ENCODE data around the gene ST8SIA5. TPM values are rescaled to one million over a fixed set of nuclear protein-coding genes. Genes with fewer than 3 reads are reported as not detected.

Gene ST8SIA5
- total and polyA plus RNA-seq, 2 of the 4 experiments (the other 2 are of a cell fraction): 0.03 TPM; not detected in 1

DNA sequence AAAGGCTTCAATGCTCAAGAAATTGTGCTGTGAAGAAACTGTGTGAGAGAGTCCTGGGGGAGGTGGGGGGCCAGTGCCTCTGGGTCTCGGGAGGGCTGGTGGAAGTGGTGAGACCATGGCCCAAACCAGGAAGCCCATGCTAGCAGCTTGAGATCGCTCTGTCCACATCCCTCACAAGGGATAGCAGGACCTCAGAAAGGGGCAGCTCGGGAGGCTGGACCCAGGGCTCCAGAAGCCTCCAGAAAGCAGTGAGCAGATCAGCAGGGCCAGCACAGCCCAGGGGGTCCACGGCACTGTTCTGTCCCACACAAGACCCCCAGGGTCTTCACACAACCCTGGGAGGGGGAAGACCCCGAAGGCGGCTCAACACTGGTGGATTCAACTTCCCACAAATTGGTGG, 24.1 kb downstream of the ST8SIA5 start:
- dilution Hi-C loops (cut with HindIII; ENCODE audit: low sequenced_read_pairs, unreplicated experiment): no loop called here
- CTCF ChIA-PET: no interaction called here

More for the DNA sequence above, 24.1 kb downstream of the ST8SIA5 start:
- Histone ChIP-seq H3K9me3 (ENCODE audit: control insufficient read depth, insufficient read depth, low read length) (peaks cover 14% of the 10 kb centered on the region), H4K5ac (ENCODE audit: low read depth, low read length) (no peak overlapping the region), H3K4ac (ENCODE audit: low read depth, low read length) (no peak overlapping the region), H3K4me2 (ENCODE audit: low read depth, low read length) (no peak overlapping the region), H3K27ac (ENCODE audit: insufficient read depth, low read length) (no peak overlapping the region), H3K4me1 (ENCODE audit: control insufficient read depth, insufficient read depth, low read length) (no peaks in the 10 kb centered on the region), H3K56ac (ENCODE audit: extremely low read depth, insufficient read depth, low read length) (no peak overlapping the region), H2AFZ (replicated peaks; ENCODE audit: low read length, poor library complexity) (no peak overlapping the region), H2BK120ac (ENCODE audit: low read depth, low read length) (no peak overlapping the region), H3K36me3 (ENCODE audit: control insufficient read depth, insufficient read depth, low read length) (no peaks in the 10 kb centered on the region), H4K20me1 (ENCODE audit: insufficient read depth, low read length) (no peaks in the 10 kb centered on the region), H3K79me1 (ENCODE audit: low read depth in 1 of 2, low read length in 2 of 2) (no peaks in the 10 kb centered on the region), H2AK5ac (ENCODE audit: low read depth, low read length) (no peak overlapping the region), H3K4me3 (ENCODE audit: insufficient read depth, low read depth, low read length) (no peak overlapping the region), H2BK5ac (ENCODE audit: low read depth, low read length, poor library complexity, severe bottlenecking) (no peak overlapping the region), H3K23ac (ENCODE audit: low read depth, low read length) (no peak overlapping the region), H2BK15ac (ENCODE audit: low read depth, low read length) (no peak overlapping the region), H4K91ac (ENCODE audit: insufficient read depth, low read depth, low read length) (no peak overlapping the region), H4K8ac (ENCODE audit: low read depth in 2 of 2, low read length in 2 of 2) (no peak overlapping the region), H3K18ac (ENCODE audit: low read depth, low read length) (no peak overlapping the region), H3K9me1 (ENCODE audit: insufficient read depth, low read length) (no peaks in the 10 kb centered on the region), H3K14ac (replicated peaks; ENCODE audit: low read depth, low read length) (no peak overlapping the region), H3K27me3 (ENCODE audit: control insufficient read depth, insufficient read depth, low read length) (no peaks in the 10 kb centered on the region; the same call in 1 of the 2 replicates), H2BK20ac (ENCODE audit: low read depth, low read length) (no peak overlapping the region), H2AK9ac (replicated peaks; ENCODE audit: low read depth, low read length, poor library complexity) (no peak overlapping the region), H3K9ac (ENCODE audit: low read depth, low read length) (no peak overlapping the region)
- POLR2A ChIA-PET (ENCODE audit: unreplicated experiment): no interaction called here
- WGBS, 2 experiments (ENCODE audit: extremely low coverage in 2 of 2, insufficient read length in 1 of 2): no CpG with 5 or more reads among the region's 6 CpGs
- no peak for ATAC-seq (ENCODE audit: low read depth)
- in situ Hi-C loops (cut with MboI; ENCODE audit: low sequenced_read_pairs) (no loop called here), intact Hi-C loops (cut with micrococcal nuclease) (no loop called here)
- no peak for DNase-seq
- TF ChIP-seq RAD21 (IDR thresholded peaks at IDR 0.05; ENCODE audit: low read length) (no peak), RCOR1 (IDR thresholded peaks at IDR 0.05; ENCODE audit: insufficient replicate concordance, low read length) (no peak), BHLHE40 (IDR thresholded peaks at IDR 0.05; ENCODE audit: low read depth, low read length) (no peak), NFE2L2 (IDR thresholded peaks at IDR 0.05; ENCODE audit: low read depth, low read length) (no peak), MAFK (IDR thresholded peaks at IDR 0.05; ENCODE audit: low read depth, low read length) (no peak), POLR2A (IDR thresholded peaks at IDR 0.05; ENCODE audit: low read depth, low read length) (no peak), CEBPB (IDR thresholded peaks at IDR 0.05; ENCODE audit: low read depth, low read length) (no peak), SMC3 (IDR thresholded peaks at IDR 0.05; ENCODE audit: low read depth, low read length) (no peak), RFX5 (IDR thresholded peaks at IDR 0.05; ENCODE audit: low read depth, low read length) (no peak), FOS (IDR thresholded peaks at IDR 0.05; ENCODE audit: low read depth, low read length) (no peak), MXI1 (IDR thresholded peaks at IDR 0.05; ENCODE audit: borderline replicate concordance, low read depth, low read length) (no peak), MAZ (IDR thresholded peaks at IDR 0.05; ENCODE audit: borderline replicate concordance, low read depth, low read length) (no peak)
- TF ChIP-seq, protein P1, sequence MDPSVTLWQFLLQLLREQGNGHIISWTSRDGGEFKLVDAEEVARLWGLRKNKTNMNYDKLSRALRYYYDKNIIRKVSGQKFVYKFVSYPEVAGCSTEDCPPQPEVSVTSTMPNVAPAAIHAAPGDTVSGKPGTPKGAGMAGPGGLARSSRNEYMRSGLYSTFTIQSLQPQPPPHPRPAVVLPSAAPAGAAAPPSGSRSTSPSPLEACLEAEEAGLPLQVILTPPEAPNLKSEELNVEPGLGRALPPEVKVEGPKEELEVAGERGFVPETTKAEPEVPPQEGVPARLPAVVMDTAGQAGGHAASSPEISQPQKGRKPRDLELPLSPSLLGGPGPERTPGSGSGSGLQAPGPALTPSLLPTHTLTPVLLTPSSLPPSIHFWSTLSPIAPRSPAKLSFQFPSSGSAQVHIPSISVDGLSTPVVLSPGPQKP (IDR thresholded peaks at IDR 0.05; ENCODE audit: borderline replicate concordance, low read depth, low read length): no peak
- TF ChIP-seq, protein P2, sequence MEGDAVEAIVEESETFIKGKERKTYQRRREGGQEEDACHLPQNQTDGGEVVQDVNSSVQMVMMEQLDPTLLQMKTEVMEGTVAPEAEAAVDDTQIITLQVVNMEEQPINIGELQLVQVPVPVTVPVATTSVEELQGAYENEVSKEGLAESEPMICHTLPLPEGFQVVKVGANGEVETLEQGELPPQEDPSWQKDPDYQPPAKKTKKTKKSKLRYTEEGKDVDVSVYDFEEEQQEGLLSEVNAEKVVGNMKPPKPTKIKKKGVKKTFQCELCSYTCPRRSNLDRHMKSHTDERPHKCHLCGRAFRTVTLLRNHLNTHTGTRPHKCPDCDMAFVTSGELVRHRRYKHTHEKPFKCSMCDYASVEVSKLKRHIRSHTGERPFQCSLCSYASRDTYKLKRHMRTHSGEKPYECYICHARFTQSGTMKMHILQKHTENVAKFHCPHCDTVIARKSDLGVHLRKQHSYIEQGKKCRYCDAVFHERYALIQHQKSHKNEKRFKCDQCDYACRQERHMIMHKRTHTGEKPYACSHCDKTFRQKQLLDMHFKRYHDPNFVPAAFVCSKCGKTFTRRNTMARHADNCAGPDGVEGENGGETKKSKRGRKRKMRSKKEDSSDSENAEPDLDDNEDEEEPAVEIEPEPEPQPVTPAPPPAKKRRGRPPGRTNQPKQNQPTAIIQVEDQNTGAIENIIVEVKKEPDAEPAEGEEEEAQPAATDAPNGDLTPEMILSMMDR (conservative IDR thresholded peaks at IDR 0.05; ENCODE audit: low read depth, low read length): no peak
- no TSS peak for BruUV-seq (replicated peaks)
